HEK293 (cell line): ENCODE data around the gene GLT1D1.

Experiments used
- CTCF ChIA-PET: fragments of 350-600 bp; formaldehyde crosslinking; extraction: SDS; loops from one replicate; lab custom pipeline; 2021; ENCODE audit warnings: antibody characterized with exemption; lab: Yijun Ruan, JAX
- POLR2A ChIA-PET: fragments of 300-600 bp; formaldehyde crosslinking; extraction: SDS; loops from one replicate; lab custom pipeline; 2020; ENCODE audit warnings: antibody characterized with exemption, inconsistent platforms; lab: Yijun Ruan, JAX
- H3K27ac ChIP-seq: fragments of 200-500 bp; sonication (Bioruptor generic); 2 replicates; pipeline ENCODE4 v1.5.1; 2014; ENCODE audit warnings: low read depth, low read length, control low read depth, inconsistent platforms; ENCODE audit errors: extremely low read depth
- H3K36me3 ChIP-seq, 2 experiments: fragments of 200-500 bp in 1 of 2; sonication (Bioruptor generic) in 1 of 2; 1 replicate in 1 of 2; 2 replicates in 1 of 2; pipeline ENCODE4 v1.5.1; 2014 to 2017; ENCODE audit warnings: inconsistent platforms in 2 of 2, low read length in 2 of 2; ENCODE audit not compliant: control insufficient read depth in 2 of 2, insufficient read depth in 1 of 2
- H3K4me1 ChIP-seq: fragments of 200-500 bp; sonication (Bioruptor generic); 2 replicates; pipeline ENCODE4 v1.5.1; 2014; ENCODE audit warnings: mild to moderate bottlenecking, low read length, inconsistent platforms; ENCODE audit not compliant: control insufficient read depth, insufficient read depth
- H3K4me3 ChIP-seq: 2 replicates; pipeline ENCODE4 v1.5.1; 2011; ENCODE audit warnings: low read depth, mild to moderate bottlenecking, control low read depth, low read length, moderate library complexity
- H3K9me3 ChIP-seq: fragments of 200-500 bp; sonication (Bioruptor generic); 2 replicates; pipeline ENCODE4 v1.5.1; 2014; ENCODE audit warnings: low read depth, low read length, inconsistent platforms; ENCODE audit not compliant: control insufficient read depth, insufficient read depth
- MEIS1 ChIP-seq: sonication (generic); formaldehyde crosslinking; IDR thresholded peaks from 2 replicates; pipeline ENCODE4 v1.8.1; 2022; ENCODE audit warnings: missing genetic modification reagents, mild to moderate bottlenecking, borderline replicate concordance
- PRDM4 ChIP-seq: fragments of 450-650 bp; formaldehyde crosslinking; IDR thresholded peaks from 2 replicates; pipeline ENCODE4 v1.5.1; 2017; ENCODE audit warnings: missing biosample characterization, missing genetic modification characterization
- SALL2 ChIP-seq: fragments of 450-650 bp; formaldehyde crosslinking; IDR thresholded peaks from 2 replicates; pipeline ENCODE4 v1.5.0; 2017; ENCODE audit warnings: missing biosample characterization, mild to moderate bottlenecking, missing genetic modification characterization, borderline replicate concordance
- ZBTB10 ChIP-seq: fragments of 450-650 bp; formaldehyde crosslinking; IDR thresholded peaks from 2 replicates; pipeline ENCODE4 v1.5.1; 2016; ENCODE audit warnings: missing biosample characterization, missing genetic modification characterization
- ZIC2 ChIP-seq: fragments of 450-650 bp; formaldehyde crosslinking; IDR thresholded peaks from 2 replicates; pipeline ENCODE4 v1.5.1; 2016; ENCODE audit warnings: missing biosample characterization, missing genetic modification characterization
- ZNF292 ChIP-seq: fragments of 450-650 bp; formaldehyde crosslinking; IDR thresholded peaks from 2 replicates; pipeline ENCODE4 v1.5.1; 2016; ENCODE audit warnings: low read depth, missing biosample characterization, missing genetic modification characterization, borderline replicate concordance
- ZNF37A ChIP-seq: fragments of 450-650 bp; IDR thresholded peaks from 2 replicates; pipeline ENCODE4 v1.5.1; 2018; ENCODE audit warnings: missing biosample characterization, missing genetic modification characterization
- ZNF404 ChIP-seq: fragments of 450-650 bp; formaldehyde crosslinking; IDR thresholded peaks from 2 replicates; pipeline ENCODE4 v1.5.1; 2017; ENCODE audit warnings: missing biosample characterization, missing genetic modification characterization
- ZNF501 ChIP-seq: fragments of 450-650 bp; formaldehyde crosslinking; IDR thresholded peaks from 2 replicates; pipeline ENCODE4 v1.5.1; 2016; ENCODE audit warnings: missing biosample characterization, missing genetic modification characterization
- ZNF571 ChIP-seq: fragments of 450-650 bp; formaldehyde crosslinking; IDR thresholded peaks from 2 replicates; pipeline ENCODE4 v1.5.0; 2017; ENCODE audit warnings: missing biosample characterization, missing genetic modification characterization
- ZNF692 ChIP-seq: fragments of 450-650 bp; formaldehyde crosslinking; IDR thresholded peaks from 2 replicates; pipeline ENCODE4 v1.5.1; 2016; ENCODE audit warnings: missing biosample characterization, missing genetic modification characterization
- ZNF776 ChIP-seq: fragments of 450-650 bp; formaldehyde crosslinking; IDR thresholded peaks from 2 replicates; pipeline ENCODE4 v1.5.0; 2017; ENCODE audit warnings: missing biosample characterization, missing genetic modification characterization, borderline replicate concordance
- ZNF785 ChIP-seq: fragments of 450-650 bp; formaldehyde crosslinking; IDR thresholded peaks from 2 replicates; pipeline ENCODE4 v1.5.1; 2016; ENCODE audit warnings: missing biosample characterization, missing genetic modification characterization

GLT1D1 gene

GRCh38 chr12:128818065-128819022 is 34.9 kb upstream of the GLT1D1 start (continued):
- TF ChIP-seq ZNF692 (tag by site-specific recombination), result no peak
- TF ChIP-seq MEIS1 (CRISPR knock-in tag), result no peak
- TF ChIP-seq ZNF571 (tag by site-specific recombination), result no peak
- no peak for TF ChIP-seq ZBTB10
- TF ChIP-seq ZNF37A, result no peak
- TF ChIP-seq ZNF292 (tag by site-specific recombination), result no peak
- TF ChIP-seq ZNF776 (tag by site-specific recombination), result no peak
- TF ChIP-seq ZNF404, result no peak
- TF ChIP-seq, all 188 proteins: peak for 0

GRCh38 chr12:128819293-128820144 is 33.8 kb upstream of the GLT1D1 start:
- H3K4me1 ChIP-seq, result peaks cover 13% of the 10 kb centered on the region
- no peaks in the 10 kb centered on the region for H3K9me3 ChIP-seq
- CTCF ChIA-PET, result no interaction called here
- no peak overlapping the region for H3K4me3 ChIP-seq
- no peak for TF ChIP-seq ZNF785 (tag by site-specific recombination)
- peak; percentile 85 for TF ChIP-seq ZIC2 (tag by site-specific recombination)
- TF ChIP-seq ZNF501 (tag by site-specific recombination), result no peak
- POLR2A ChIA-PET, result no interaction called here
- peaks cover 0 to 23% of the 10 kb centered on the region in 2 experiments; a peak in 2 of 3 replicates for H3K36me3 ChIP-seq
- H3K27ac ChIP-seq, result no peak overlapping the region

GRCh38 chr12:128820253-128820652 is 33.0 kb upstream of the GLT1D1 start:
- H3K27ac ChIP-seq, result no peak overlapping the region
- no peak overlapping the region for H3K4me3 ChIP-seq
- TF ChIP-seq PRDM4 (tag by site-specific recombination) (peak; percentile 54; the same call in 1 of the 2 replicates), SALL2 (tag by site-specific recombination) (no peak)
- ChIA-PET CTCF (no interaction called here), POLR2A (interaction anchor here (0.6 kb wide), 1 partner anchor 37 kb away, joined by 3 read pairs; no protein-coding TSS in a partner anchor)
- no peaks in the 10 kb centered on the region for H3K9me3 ChIP-seq
- peaks cover 0 to 18% of the 10 kb centered on the region in 2 experiments; a peak in 2 of 3 replicates for H3K36me3 ChIP-seq
- peaks cover 13% of the 10 kb centered on the region for H3K4me1 ChIP-seq
